ENCODE measurements around the gene GJA8. TPM values are rescaled to one million over a fixed set of nuclear protein-coding genes. Genes with fewer than 3 reads are reported as not detected.
"Not testable (repeated sequence)": the region's sequence is repeated elsewhere in the genome, so short reads cannot be mapped to it uniquely, and the experiment has no call there.

The GJA8 gene
- total RNA-seq, 1 experiment from 2014 or later, result not detected

- DNase-seq (ENCODE audit: extremely low read depth, low read depth), result not testable (repeated sequence)
These were observed 24.6 kb downstream of the GJA8 start for GRCh38 chr1:147927215-147927614.

GRCh38 chr1:147927689-147928088, 25.1 kb downstream of the GJA8 start:
- not testable (repeated sequence) for DNase-seq (ENCODE audit: extremely low read depth, low read depth)

DNA sequence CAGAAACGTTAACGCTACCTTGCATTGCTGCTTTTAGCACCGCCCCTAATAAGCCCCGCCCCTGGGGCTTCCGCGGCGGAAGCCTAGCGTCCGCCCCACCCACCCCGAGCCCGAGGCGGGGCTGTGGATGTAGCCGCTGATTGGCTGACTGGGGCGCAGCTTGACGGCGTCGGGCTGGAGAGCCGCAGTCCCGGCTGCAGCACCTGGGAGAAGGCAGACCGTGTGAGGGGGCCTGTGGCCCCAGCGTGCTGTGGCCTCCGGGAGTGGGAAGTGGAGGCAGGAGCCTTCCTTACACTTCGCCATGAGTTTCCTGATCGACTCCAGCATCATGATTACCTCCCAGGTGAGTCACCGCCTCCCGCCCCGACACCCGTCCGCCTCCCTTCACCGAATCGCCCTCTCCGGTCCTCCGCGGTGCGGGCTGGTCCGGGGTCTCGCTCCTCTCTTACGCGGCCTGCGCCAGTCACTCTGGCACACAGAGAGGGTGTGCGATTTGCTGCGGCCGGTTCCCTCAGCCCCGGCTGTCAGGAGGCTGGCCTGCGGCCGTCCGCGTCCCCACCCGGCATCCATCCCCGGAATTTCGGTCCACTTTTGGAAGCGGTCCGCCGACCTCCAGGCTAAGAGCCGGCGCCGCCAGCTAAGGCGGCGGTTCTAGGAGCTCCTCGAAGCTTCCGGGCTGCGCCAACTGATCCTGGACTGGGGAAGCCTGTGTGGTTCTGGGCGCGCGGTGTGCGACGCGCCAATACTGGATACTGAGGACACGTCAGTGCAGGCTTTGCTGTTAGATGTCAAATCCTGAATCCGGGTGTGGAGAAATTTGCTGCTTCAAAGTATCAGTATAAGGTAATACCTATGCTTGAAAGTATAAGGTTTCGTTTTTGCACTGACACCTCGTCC, 25.9 kb downstream of the GJA8 start, which contains the start of gene GPR89B:
TSS of gene GPR89B (plus strand) at position 185 of the 897 bp plus-strand sequence. CDS start at position 302, 117 bp downstream.
- peak; percentile 92 for DNase-seq (ENCODE audit: extremely low read depth, low read depth)

GRCh38 chr1:147931137-147931536, 28.5 kb downstream of the GJA8 start:
- not testable (repeated sequence) for DNase-seq (ENCODE audit: extremely low read depth, low read depth)

- DNase-seq (ENCODE audit: extremely low read depth, low read depth), result not testable (repeated sequence)
These were observed 32.7 kb downstream of the GJA8 start for GRCh38 chr1:147935296-147935695.

GRCh38 chr1:147940456-147940855, 37.9 kb downstream of the GJA8 start:
- not testable (repeated sequence) for DNase-seq (ENCODE audit: extremely low read depth, low read depth)

DNA sequence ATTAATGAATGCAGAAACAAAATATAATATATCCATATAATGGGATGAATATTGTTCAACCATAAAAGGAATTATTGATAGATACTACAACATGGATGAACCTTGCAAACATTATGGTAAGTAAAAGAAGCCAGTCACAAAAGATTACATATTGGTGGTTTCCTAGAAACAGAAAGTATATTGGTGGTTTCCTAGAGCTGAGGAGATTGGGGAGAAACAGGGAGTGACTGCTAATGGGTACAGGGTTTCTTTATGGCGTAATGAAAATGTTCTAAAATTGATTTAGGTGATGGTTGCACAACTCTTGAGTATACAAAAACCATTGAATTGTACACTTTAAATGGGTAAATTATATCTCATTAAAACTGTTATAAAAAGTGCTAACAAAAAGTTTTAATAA, 40.0 kb downstream of the GJA8 start:
- not testable (repeated sequence) for DNase-seq (ENCODE audit: extremely low read depth, low read depth)

DNA sequence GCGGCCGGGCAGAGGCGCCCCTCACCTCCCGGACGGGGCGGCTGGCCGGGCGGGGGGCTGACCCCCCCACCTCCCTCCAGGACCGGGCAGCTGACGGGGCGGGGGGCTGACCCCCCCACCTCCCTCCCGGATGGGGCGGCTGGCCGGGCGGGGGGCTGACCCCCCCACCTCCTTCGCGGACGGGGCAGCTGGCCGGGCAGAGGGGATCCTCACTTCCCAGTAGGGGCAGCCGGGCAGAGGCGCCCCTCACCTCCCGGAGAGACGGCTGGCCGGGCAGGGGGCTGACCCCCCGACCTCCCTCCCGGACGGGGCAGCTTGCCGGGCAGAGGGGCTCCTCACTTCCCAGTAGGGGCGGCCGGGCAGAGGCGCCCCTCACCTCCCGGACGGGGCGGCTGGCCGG, 46.9 kb downstream of the GJA8 start:
- DNase-seq (ENCODE audit: extremely low read depth, low read depth), result not testable (repeated sequence)

Other genes with a start within 250 kb of the GJA8 start
- 18.6 and 30.0 TPM in 2 replicates for gene ACP6, start 232.3 kb upstream of the GJA8 start, total RNA-seq (2014; rRNA removed; shearing (Covaris generic))
- 37.3 and 38.0 TPM in 2 replicates for gene GJA5, start 142.2 kb upstream of the GJA8 start, total RNA-seq (2014; rRNA removed; shearing (Covaris generic))
- 27.0 and 29.1 TPM in 2 replicates for gene GPR89B, start 25.6 kb downstream of the GJA8 start, total RNA-seq (2014; rRNA removed; shearing (Covaris generic))
- gene NBPF11, start 249.5 kb downstream of the GJA8 start, total RNA-seq (2014; rRNA removed; shearing (Covaris generic)), result 6.0 and 6.7 TPM in 2 replicates